Body of pancreas (tissue), 4 donors: Measurements from ENCODE around the gene RBCK1.

ENCODE experiments used
- POLR2A ChIP-seq, 3 donors: fragments of 450-650 bp; IDR thresholded peaks; one replicate each; pipeline ENCODE4 v1.6.1; 2016; ENCODE audit warnings: antibody characterized with exemption in 3 of 3, mild to moderate bottlenecking in 2 of 3
- TF ChIP-seq, protein P1 (sequence below), 7 experiments: fragments of 450-650 bp in 4 of 7; fragments of 200-600 bp in 3 of 7; sonication (generic) in 3 of 7; IDR thresholded peaks; one replicate each; pipeline ENCODE4 v1.5.1; 2016 to 2019; ENCODE audit warnings: antibody characterized with exemption in 7 of 7

GRCh38 chr20:479487-479886 lies 71.4 kb downstream of the RBCK1 start:
- TF ChIP-seq, protein P1, sequence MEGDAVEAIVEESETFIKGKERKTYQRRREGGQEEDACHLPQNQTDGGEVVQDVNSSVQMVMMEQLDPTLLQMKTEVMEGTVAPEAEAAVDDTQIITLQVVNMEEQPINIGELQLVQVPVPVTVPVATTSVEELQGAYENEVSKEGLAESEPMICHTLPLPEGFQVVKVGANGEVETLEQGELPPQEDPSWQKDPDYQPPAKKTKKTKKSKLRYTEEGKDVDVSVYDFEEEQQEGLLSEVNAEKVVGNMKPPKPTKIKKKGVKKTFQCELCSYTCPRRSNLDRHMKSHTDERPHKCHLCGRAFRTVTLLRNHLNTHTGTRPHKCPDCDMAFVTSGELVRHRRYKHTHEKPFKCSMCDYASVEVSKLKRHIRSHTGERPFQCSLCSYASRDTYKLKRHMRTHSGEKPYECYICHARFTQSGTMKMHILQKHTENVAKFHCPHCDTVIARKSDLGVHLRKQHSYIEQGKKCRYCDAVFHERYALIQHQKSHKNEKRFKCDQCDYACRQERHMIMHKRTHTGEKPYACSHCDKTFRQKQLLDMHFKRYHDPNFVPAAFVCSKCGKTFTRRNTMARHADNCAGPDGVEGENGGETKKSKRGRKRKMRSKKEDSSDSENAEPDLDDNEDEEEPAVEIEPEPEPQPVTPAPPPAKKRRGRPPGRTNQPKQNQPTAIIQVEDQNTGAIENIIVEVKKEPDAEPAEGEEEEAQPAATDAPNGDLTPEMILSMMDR (IDR thresholded peaks at IDR 0.05): no peak
- TF ChIP-seq POLR2A (IDR thresholded peaks at IDR 0.05): no peak
